ENCODE measurements around the gene NR2E1. TPM values are rescaled to one million over a fixed set of nuclear protein-coding genes. Genes with fewer than 3 reads are reported as not detected.

Gene NR2E1
- total RNA-seq, 1 experiment from 2014 or later: not detected

GRCh38 chr6:108175176-108175591 lies 9.4 kb downstream of the NR2E1 start:
- H2BK20ac ChIP-seq (ENCODE audit: low read depth, low read length, poor library complexity, severe bottlenecking): no peak overlapping the region
- H2BK15ac ChIP-seq (ENCODE audit: low read depth, low read length): no peak overlapping the region
- Mint-ChIP-seq H3K27ac (no peak overlapping the region), H3K27me3 (ENCODE audit: low read depth) (peaks cover 98% of the 10 kb centered on the region), H3K4me1 (peaks cover 28 to 56% of the 10 kb centered on the region in 2 experiments), H3K36me3 (ENCODE audit: insufficient read depth in 1 of 3, low read depth in 3 of 3) (no peaks in the 10 kb centered on the region), H3K4me3 (peak overlapping the region; percentile 49 to 82), H3K9me3 (peaks cover 4 to 17% of the 10 kb centered on the region in 2 experiments; a peak in 2 of 5 replicates)
- H3T11ph ChIP-seq (ENCODE audit: low read length): no peak overlapping the region
- no peak overlapping the region for H3K9ac ChIP-seq (ENCODE audit: extremely low read depth, insufficient read length, low read length)
- no peaks in the 10 kb centered on the region for H3K79me2 ChIP-seq (ENCODE audit: insufficient read depth, low read length)
- H3K4me2 ChIP-seq (ENCODE audit: insufficient read depth, insufficient read length, low read length): peak overlapping the region; percentile 50
- H4K5ac ChIP-seq (ENCODE audit: insufficient read length, low read depth, low read length): no peak overlapping the region
- H3K4me1 ChIP-seq (ENCODE audit: insufficient read depth, low read length): no peaks in the 10 kb centered on the region
- no peak overlapping the region for H3K23ac ChIP-seq (ENCODE audit: insufficient read length, low read depth, low read length)
- no peak overlapping the region for H3K18ac ChIP-seq (ENCODE audit: insufficient read length, low read depth, low read length)
- no peak for TF ChIP-seq CTCF (conservative IDR thresholded peaks at IDR 0.05)
- H2BK120ac ChIP-seq (ENCODE audit: low read depth, low read length, poor library complexity, severe bottlenecking): no peak overlapping the region
- no peak overlapping the region for H2BK12ac ChIP-seq (ENCODE audit: insufficient read length, low read depth, low read length)
- no peak overlapping the region for H3K56ac ChIP-seq (ENCODE audit: insufficient read length, low read depth, low read length)
- no peaks in the 10 kb centered on the region for H4K20me1 ChIP-seq (ENCODE audit: control insufficient read depth, insufficient read depth, insufficient read length)
- DNase-seq: no peak
- no peak overlapping the region for H4K91ac ChIP-seq (ENCODE audit: insufficient read length, low read depth, low read length)
- peaks cover 9% of the 10 kb centered on the region for H3K23me2 ChIP-seq (ENCODE audit: insufficient read length, low read depth, low read length, poor library complexity, severe bottlenecking)
- H3K27me3 ChIP-seq (ENCODE audit: insufficient read depth, low read length): peaks cover 75% of the 10 kb centered on the region
- H2BK5ac ChIP-seq (ENCODE audit: insufficient read length, low read length): no peak overlapping the region
- no CpG with 5 or more reads among the region's 22 CpGs for WGBS (ENCODE audit: extremely low coverage, insufficient read length, low lambda C conversion rate)
- H2AFZ ChIP-seq (ENCODE audit: low read length): no peak overlapping the region
- H3K27ac ChIP-seq (ENCODE audit: insufficient read length, low read depth, low read length): no peak overlapping the region
- no peaks in the 10 kb centered on the region for H3K9me3 ChIP-seq (ENCODE audit: control insufficient read depth, low read depth, low read length)
- no peaks in the 10 kb centered on the region for H3K79me1 ChIP-seq (ENCODE audit: insufficient read depth, low read depth, low read length, poor library complexity, severe bottlenecking)
- no peak overlapping the region for H3K14ac ChIP-seq (ENCODE audit: insufficient read depth, low read length)
- no peak overlapping the region for H2AK5ac ChIP-seq (ENCODE audit: insufficient read length, low read length)
- no peak overlapping the region for H3K4ac ChIP-seq (ENCODE audit: low read depth, low read length)
- no peak overlapping the region for H4K8ac ChIP-seq (replicated peaks; ENCODE audit: insufficient read length, low read depth, low read length)
